ENCODE data around the gene USP49. TPM values are rescaled to one million over a fixed set of nuclear protein-coding genes. Genes with fewer than 3 reads are reported as not detected.
A peak's percentile ranks its signal among the peaks of the same experiment; 100 is the strongest.

The USP49 gene
- total RNA-seq, 1 donor from 2014 or later = 0.71 TPM

DNA sequence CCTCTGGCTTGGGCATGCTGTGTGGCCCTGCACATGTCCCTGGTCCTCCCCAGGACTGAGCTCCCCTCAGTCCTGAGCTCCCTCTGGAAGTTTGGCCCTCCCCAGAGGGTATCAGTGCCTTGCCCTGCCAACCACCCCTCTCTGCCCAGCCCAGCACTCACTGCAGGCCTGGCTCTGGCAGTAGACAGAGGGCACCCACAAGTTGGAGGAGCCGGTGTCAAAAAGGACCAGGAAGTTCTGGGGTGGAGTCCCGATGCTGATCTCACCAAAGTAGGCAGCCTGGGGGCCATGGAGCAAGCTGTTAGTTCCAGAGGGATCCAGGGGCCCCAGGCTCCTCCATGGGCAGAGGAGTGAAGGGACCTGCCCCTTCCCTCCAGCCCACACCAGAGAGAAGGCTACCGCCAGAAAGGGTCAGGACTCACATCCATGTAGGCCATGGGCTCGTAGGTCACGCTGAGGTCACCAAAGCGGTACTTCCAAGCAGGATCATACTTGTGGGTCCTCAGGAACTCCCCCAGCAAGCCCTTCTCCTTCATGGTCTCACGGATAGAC, 150.9 kb downstream of the USP49 start:
- Histone ChIP-seq H3K4me3 (no peak overlapping the region), H3K27ac (replicated peaks) (no peak overlapping the region), H3K36me3 (no peaks in the 10 kb centered on the region), H3K27me3 (ENCODE audit: low read depth) (no peaks in the 10 kb centered on the region), H3K4me1 (no peaks in the 10 kb centered on the region), H3K9me3 (replicated peaks) (no peaks in the 10 kb centered on the region)
- intact Hi-C loops (cut with micrococcal nuclease) = no loop called here
- no peak for TF ChIP-seq CTCF (IDR thresholded peaks at IDR 0.05; ENCODE audit: borderline replicate concordance)
- DNase-seq = no peak

- H3K27ac ChIP-seq (replicated peaks) = no peak overlapping the region
- no peaks in the 10 kb centered on the region for H3K36me3 ChIP-seq
- no peaks in the 10 kb centered on the region for H3K4me1 ChIP-seq
- DNase-seq = no peak
- intact Hi-C loops (cut with micrococcal nuclease) = no loop called here
- no peaks in the 10 kb centered on the region for H3K9me3 ChIP-seq (replicated peaks)
- no peaks in the 10 kb centered on the region for H3K27me3 ChIP-seq (ENCODE audit: low read depth)
- no peak overlapping the region for H3K4me3 ChIP-seq
- no peak for TF ChIP-seq CTCF (IDR thresholded peaks at IDR 0.05; ENCODE audit: borderline replicate concordance)
These were observed 151.6 kb downstream of the USP49 start for GRCh38 chr6:41743406-41744235.

- no peak for DNase-seq
- no peaks in the 10 kb centered on the region for H3K36me3 ChIP-seq
- no peaks in the 10 kb centered on the region for H3K4me1 ChIP-seq
- no peaks in the 10 kb centered on the region for H3K27me3 ChIP-seq (ENCODE audit: low read depth)
- peak overlapping the region; percentile 23 for H3K27ac ChIP-seq (replicated peaks)
- intact Hi-C loops (cut with micrococcal nuclease) = no loop called here
- H3K9me3 ChIP-seq (replicated peaks) = no peaks in the 10 kb centered on the region
- no peak overlapping the region for H3K4me3 ChIP-seq
- TF ChIP-seq CTCF (IDR thresholded peaks at IDR 0.05; ENCODE audit: borderline replicate concordance) = no peak
These were observed 153.3 kb downstream of the USP49 start for GRCh38 chr6:41741625-41742490.

DNA sequence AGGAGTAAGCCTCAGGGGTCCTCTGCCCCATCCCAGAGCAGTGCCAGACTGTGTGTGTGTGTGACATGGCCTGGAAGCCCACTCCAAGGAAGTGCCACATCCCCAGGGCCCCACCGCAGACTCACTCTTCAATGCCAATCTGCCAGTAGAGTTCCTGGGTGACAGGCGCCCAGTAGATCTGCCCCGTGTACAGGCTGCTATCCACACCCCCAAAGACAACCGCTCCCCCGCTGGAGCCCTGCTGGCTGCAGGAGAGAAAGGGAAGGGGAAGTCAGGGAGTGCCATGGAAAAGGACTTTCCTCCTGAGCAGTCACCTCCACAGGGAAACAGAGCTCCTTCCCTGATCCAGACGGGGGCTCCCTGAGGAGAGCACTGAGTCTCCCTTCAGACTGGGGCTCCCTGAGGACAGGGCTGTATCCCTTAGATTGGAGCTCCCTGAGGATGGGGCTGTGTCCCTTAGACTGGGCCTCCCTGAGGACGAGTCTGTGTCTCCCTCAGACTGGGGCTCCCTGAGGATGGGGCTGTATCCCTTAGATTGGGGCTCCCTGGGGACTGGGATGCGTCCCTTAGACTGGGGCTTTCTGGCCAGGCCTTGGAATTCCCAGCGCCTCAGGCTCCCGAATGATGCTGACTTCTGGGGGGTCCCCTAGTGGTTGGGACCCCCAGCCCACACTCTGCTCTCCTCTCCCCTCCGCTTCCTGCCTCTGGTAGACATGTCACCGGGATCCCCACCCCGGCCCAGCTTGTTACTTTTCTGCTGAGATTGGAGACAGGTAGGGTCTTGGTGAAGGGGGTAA, 154.6 kb downstream of the USP49 start:
- Histone ChIP-seq H3K36me3 (no peaks in the 10 kb centered on the region), H3K4me3 (no peak overlapping the region), H3K9me3 (replicated peaks) (no peaks in the 10 kb centered on the region), H3K27ac (replicated peaks) (no peak overlapping the region), H3K27me3 (ENCODE audit: low read depth) (no peaks in the 10 kb centered on the region), H3K4me1 (peaks cover 6% of the 10 kb centered on the region)
- DNase-seq = no peak
- intact Hi-C loops (cut with micrococcal nuclease) = no loop called here
- TF ChIP-seq CTCF (IDR thresholded peaks at IDR 0.05; ENCODE audit: borderline replicate concordance) = no peak

Other genes starting within 250 kb of the USP49 start
- 39.9 TPM for gene TFEB, start 159.8 kb downstream of the USP49 start, total RNA-seq
- gene PGC, start 148.0 kb downstream of the USP49 start, total RNA-seq = not detected
- 5.3 TPM for gene FRS3, start 115.5 kb downstream of the USP49 start, total RNA-seq
- gene PRICKLE4, start 114.6 kb downstream of the USP49 start, total RNA-seq = 0.88 TPM
- gene TOMM6, start 107.7 kb downstream of the USP49 start, total RNA-seq = 177 TPM
- 18.1 TPM for gene MED20, start 25.8 kb upstream of the USP49 start, total RNA-seq
- 9.0 TPM for gene BYSL, start 26.1 kb upstream of the USP49 start, total RNA-seq
- 44.5 TPM for gene CCND3, start 46.4 kb upstream of the USP49 start, total RNA-seq
- 28.5 TPM for gene TAF8, start 155.1 kb upstream of the USP49 start, total RNA-seq
- 1.4 TPM for gene C6orf132, start 247.2 kb upstream of the USP49 start, total RNA-seq

Data from left ventricle myocardium inferior (tissue), 1 donor.